ENCODE measurements around the gene CFAP100. TPM values are rescaled to one million over a fixed set of nuclear protein-coding genes. Genes with fewer than 3 reads are reported as not detected.
A peak's percentile ranks its signal among the peaks of the same experiment; 100 is the strongest.

The CFAP100 gene
- 1 to 10 TPM in 1 of 4 donors, under 1 TPM in 1, not detected in 2; 0.98 to 2.8 TPM for total RNA-seq

GRCh38 chr3:126394179-126394976 is at the start of gene CFAP100:
Gene CFAP100 (plus strand): TSS chr3:126394909. CDS start chr3:126396001, 1,092 bp downstream.
- TF ChIP-seq POLR2A (IDR thresholded peaks at IDR 0.05) (no peak), CTCF (IDR thresholded peaks at IDR 0.05) (no peak)
- DNase-seq: no peak
- no peaks in the 10 kb centered on the region for H3K36me3 ChIP-seq
- H3K27me3 ChIP-seq: no peaks in the 10 kb centered on the region
- H3K9me3 ChIP-seq: no peaks in the 10 kb centered on the region
- H3K27ac ChIP-seq: no peak within 1 kb of the TSS
- no peaks in the 10 kb centered on the region for H3K4me1 ChIP-seq
- no peak within 1 kb of the TSS for H3K4me3 ChIP-seq
- intact Hi-C loops (cut with DNase I; ENCODE audit: low total_unique reads): loop anchor here (5.0 kb wide), 1 partner anchor 137 kb away; no protein-coding TSS in a partner anchor

- intact Hi-C loops (cut with DNase I; ENCODE audit: low total_unique reads): no loop called here
- Histone ChIP-seq H3K27ac (no peak overlapping the region), H3K9me3 (no peaks in the 10 kb centered on the region), H3K36me3 (no peaks in the 10 kb centered on the region), H3K27me3 (no peaks in the 10 kb centered on the region), H3K4me3 (no peak overlapping the region), H3K4me1 (peaks cover 0 to 4% of the 10 kb centered on the region in 2 donors)
- TF ChIP-seq CTCF (IDR thresholded peaks at IDR 0.05): no peak
- TF ChIP-seq POLR2A (IDR thresholded peaks at IDR 0.05): no peak
- DNase-seq: no peak
These were observed 49.5 kb upstream of the CFAP100 start for GRCh38 chr3:126345231-126345630.

- H3K4me3 ChIP-seq: no peak overlapping the region
- intact Hi-C loops (cut with DNase I; ENCODE audit: low total_unique reads): no loop called here
- H3K9me3 ChIP-seq: no peaks in the 10 kb centered on the region
- no peaks in the 10 kb centered on the region for H3K27me3 ChIP-seq
- H3K36me3 ChIP-seq: no peaks in the 10 kb centered on the region
- peak; percentile 7 to 10 for DNase-seq
- TF ChIP-seq CTCF (IDR thresholded peaks at IDR 0.05): no peak
- TF ChIP-seq POLR2A (IDR thresholded peaks at IDR 0.05): no peak
- peaks cover 0 to 4% of the 10 kb centered on the region in 2 donors for H3K4me1 ChIP-seq
- no peak overlapping the region for H3K27ac ChIP-seq
These were observed 48.9 kb upstream of the CFAP100 start for GRCh38 chr3:126345641-126346460.

- H3K36me3 ChIP-seq: no peaks in the 10 kb centered on the region
- H3K27me3 ChIP-seq: no peaks in the 10 kb centered on the region
- H3K4me1 ChIP-seq: peaks cover 0 to 4% of the 10 kb centered on the region in 2 donors
- no peaks in the 10 kb centered on the region for H3K9me3 ChIP-seq
- H3K27ac ChIP-seq: no peak overlapping the region
- H3K4me3 ChIP-seq: no peak overlapping the region
- no peak for DNase-seq
- intact Hi-C loops (cut with DNase I; ENCODE audit: low total_unique reads): no loop called here
- no peak for TF ChIP-seq CTCF (IDR thresholded peaks at IDR 0.05)
- no peak for TF ChIP-seq POLR2A (IDR thresholded peaks at IDR 0.05)
These were observed 48.2 kb upstream of the CFAP100 start for GRCh38 chr3:126346466-126346865.
